ENCODE results near the gene VASH2. TPM values are rescaled to one million over a fixed set of nuclear protein-coding genes. Genes with fewer than 3 reads are reported as not detected.

Gene VASH2
- total RNA-seq, 1 experiment from 2014 or later, result 4.8 TPM

DNA sequence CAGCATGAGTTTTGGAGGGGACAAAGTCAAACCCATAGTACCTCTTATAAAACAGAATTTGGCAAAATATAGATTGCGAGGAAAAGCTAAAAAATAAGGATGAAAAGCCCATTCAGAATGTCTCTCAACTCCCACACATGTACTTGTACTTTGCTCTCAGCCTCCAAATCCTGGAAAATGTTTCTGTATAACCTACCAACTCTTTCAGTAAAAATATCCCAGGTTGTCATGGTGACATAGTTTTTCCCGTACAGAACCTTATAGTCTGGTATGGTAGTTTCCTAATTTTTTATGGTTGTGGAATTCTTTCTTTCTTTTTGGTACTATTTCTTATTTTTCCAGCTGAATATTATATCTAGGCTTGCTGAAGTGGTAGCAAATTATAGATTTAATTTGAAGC, 85.2 kb downstream of the VASH2 start:
- no peak for DNase-seq (ENCODE audit: low read depth)

Other genes starting within 250 kb of the VASH2 start
- 61.3 and 79.2 TPM in 2 replicates for gene NSL1, start 158.8 kb upstream of the VASH2 start, total RNA-seq (2014; rRNA removed; shearing (Covaris generic))
- 17.9 and 18.7 TPM in 2 replicates for gene TATDN3, start 158.6 kb upstream of the VASH2 start, total RNA-seq (2014; rRNA removed; shearing (Covaris generic))
- gene SPATA45, start 102.9 kb upstream of the VASH2 start, total RNA-seq (2014; rRNA removed; shearing (Covaris generic)), result not detected in 2 replicates
- gene FLVCR1, start 92.3 kb upstream of the VASH2 start, total RNA-seq (2014; rRNA removed; shearing (Covaris generic)), result 6.3 and 8.0 TPM in 2 replicates
- gene ANGEL2, start 65.3 kb downstream of the VASH2 start, total RNA-seq (2014; rRNA removed; shearing (Covaris generic)), result 12.0 and 27.9 TPM in 2 replicates
- gene RPS6KC1, start 100.7 kb downstream of the VASH2 start, total RNA-seq (2014; rRNA removed; shearing (Covaris generic)), result 17.0 and 23.5 TPM in 2 replicates

Data from Daoy (cell line).